Right cardiac atrium (tissue), 5 donors: ENCODE measurements around the gene DOK1. TPM values are rescaled to one million over a fixed set of nuclear protein-coding genes. Genes with fewer than 3 reads are reported as not detected.

Experiments
- ATAC-seq, 2 donors: fragments of 200-7000 bp; cut with Tn5 transposase; one replicate each; pipeline versions ENCODE4 v1.8.0 to v1.9.1; 2020; ENCODE audit warnings: moderate library complexity in 2 of 2, mild to moderate bottlenecking in 1 of 2
- DNase-seq, 3 donors: peaks; one replicate each; pipeline ENCODE4 v3.0.0-alpha.2; 2020
- H3K27ac ChIP-seq: one replicate; pipeline ENCODE4 v1.5.1; 2013; ENCODE audit warnings: mild to moderate bottlenecking, low read length, control low read depth, moderate library complexity
- H3K27me3 ChIP-seq: one replicate; pipeline ENCODE4 v1.6.1; 2013; ENCODE audit not compliant: control insufficient read depth, insufficient read depth
- H3K4me1 ChIP-seq: one replicate; pipeline ENCODE4 v1.6.1; 2013; ENCODE audit warnings: low read length; ENCODE audit not compliant: control insufficient read depth, insufficient read depth
- H3K4me3 ChIP-seq: one replicate; pipeline ENCODE4 v1.5.1; 2013; ENCODE audit warnings: low read length, control low read depth
- H3K9me3 ChIP-seq: one replicate; pipeline ENCODE4 v1.6.1; 2013; ENCODE audit warnings: low read length; ENCODE audit not compliant: control insufficient read depth
- WGBS: extraction: QIAGEN DNeasy Blood & Tissue Kit; methylation state at CpG from one replicate; pipeline ENCODE4 v1.1.7; 2013; 5-methylcytosine and 5-hydroxymethylcytosine counted together
- intact Hi-C, 4 donors: fragments of 100-400 bp; cut with DNase I; formaldehyde crosslinking; loops; one replicate each; pipeline versions ENCODE4 v1.11.0 to v1.14.0; 2022 to 2023
- polyA plus RNA-seq: library from polyadenylated mRNA; stranded (reverse); fragments of 200-250 nt; gene quantifications from one replicate; pipeline ENCODE4 v1.2.3, GENCODE V29; 2013
- total RNA-seq, 4 donors: library from RNA; stranded (reverse); fragmentation: NEBNext Ultra II Directional; extraction: Animal tissue kit (Norgen Biotek cat#: 25700); gene quantifications; one replicate each; pipeline ENCODE4 v1.2.1, GENCODE V29; 2021
- donor health status: healthy with polysubstance abuse.
- donor health status: DM: no; HTN: yes; CAD: no.
- donor health status: DM: no; HTN: no; CAD: no.
- donor health status: DM: no; HTN: yes; CAD: no; lungs with severe emphysema.
- donor health status: DM: yes; HTN: yes; CAD: no.

DOK1 gene
- total and polyA plus RNA-seq, 5 donors: 3.7 to 8.6 (median 7.5) TPM

DNA sequence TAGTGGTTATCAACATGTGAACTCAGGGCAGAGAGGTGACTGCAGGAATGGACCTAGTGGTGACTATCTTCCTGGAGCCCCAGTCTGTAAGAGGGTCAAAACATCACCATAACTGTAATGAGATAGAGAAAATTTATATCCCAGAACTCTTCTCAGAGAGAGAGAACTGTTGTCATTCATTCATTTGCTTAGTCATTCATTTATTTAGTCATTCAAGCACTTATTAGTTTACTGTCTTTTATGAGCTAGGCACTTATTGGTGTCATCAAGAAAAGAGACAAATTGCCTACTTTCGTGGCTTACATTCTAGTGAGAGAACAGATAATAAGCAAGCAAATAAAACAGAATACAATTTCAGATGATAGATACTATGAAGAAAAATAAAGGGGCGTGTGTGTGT, 34.1 kb downstream of the DOK1 start:
- Histone ChIP-seq H3K27ac (no peak overlapping the region), H3K9me3 (no peaks in the 10 kb centered on the region), H3K27me3 (no peaks in the 10 kb centered on the region), H3K4me3 (no peak overlapping the region), H3K4me1 (no peaks in the 10 kb centered on the region)
- intact Hi-C loops: loop anchor here in 2 of 4 donors (2.0 to 10.0 kb wide), 3 partner anchors 54 to 106 kb away; partner anchors contain the start of genes CCDC142 (in 2 of the 2) and TTC31 (in 2 of the 2)
- ATAC-seq: no peak
- WGBS: 68% methylated on average over 2 of the region's 2 CpGs
- no peak for DNase-seq

DNA sequence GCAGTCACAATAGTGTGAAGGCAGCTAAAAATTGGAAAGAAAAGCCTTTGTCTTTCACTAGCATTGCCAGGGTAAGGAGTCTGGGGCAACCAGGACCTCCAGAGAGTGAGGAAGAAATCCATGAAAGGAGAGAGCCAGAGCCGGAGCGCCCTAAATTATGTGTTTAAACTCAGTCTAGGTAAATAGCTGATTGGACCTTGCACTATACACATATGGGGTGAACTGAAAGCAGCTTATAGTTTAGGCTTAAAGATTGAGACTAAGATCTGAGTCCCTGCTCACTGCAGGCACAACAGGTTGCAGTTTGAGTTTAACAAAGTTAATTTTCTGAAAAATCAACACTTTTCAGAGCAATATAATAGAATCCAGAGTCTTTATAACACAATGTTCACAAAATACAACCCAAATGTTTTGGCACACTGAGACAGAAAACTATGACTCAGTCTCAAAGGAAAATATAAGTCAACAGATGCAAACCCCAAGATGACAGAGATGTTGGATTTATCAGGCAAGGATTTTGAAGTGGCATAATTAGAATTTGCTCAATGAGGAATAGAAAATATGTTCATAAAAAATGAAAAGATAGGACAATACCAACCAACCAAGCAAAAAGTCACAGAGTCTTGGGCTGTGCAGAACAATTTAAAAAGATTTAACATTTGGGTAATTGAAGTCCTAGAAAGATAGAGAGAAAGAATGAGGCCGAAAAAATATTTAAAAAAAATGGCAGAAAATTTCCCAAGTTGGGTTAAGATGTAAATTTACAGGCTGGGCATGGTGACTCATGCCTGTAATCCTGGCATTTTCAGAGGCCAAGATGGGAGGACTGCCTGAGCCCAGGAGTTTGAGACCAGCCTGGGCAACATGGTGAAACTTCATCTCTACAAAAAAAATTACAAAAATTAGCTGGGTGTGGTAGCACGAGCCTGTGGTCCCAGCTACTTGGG, 39.6 kb downstream of the DOK1 start:
- Histone ChIP-seq H3K9me3 (no peaks in the 10 kb centered on the region), H3K4me3 (no peak overlapping the region), H3K27ac (no peak overlapping the region), H3K27me3 (no peaks in the 10 kb centered on the region), H3K4me1 (no peaks in the 10 kb centered on the region)
- ATAC-seq (no peak), DNase-seq (no peak)
- WGBS: 75% methylated on average over 4 of the region's 4 CpGs
- intact Hi-C loops: no loop called here

DNA sequence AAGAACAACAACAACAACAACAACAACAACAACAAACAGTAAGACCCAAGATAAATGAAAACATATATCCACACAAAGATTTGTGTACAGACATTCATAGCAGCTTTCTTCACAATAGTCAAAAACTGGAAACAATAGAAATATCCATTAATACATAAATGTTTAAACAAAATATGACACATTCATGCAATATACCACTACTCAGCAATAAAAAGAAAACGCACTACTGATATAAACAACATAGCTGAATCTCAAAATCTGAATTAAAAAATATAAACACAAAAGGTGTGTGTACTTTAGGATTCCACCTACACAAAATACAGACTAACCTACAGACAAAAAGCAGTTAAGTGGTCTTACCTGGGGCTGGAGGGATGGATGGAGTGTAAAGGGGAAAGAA, 42.1 kb downstream of the DOK1 start:
- Histone ChIP-seq H3K27me3 (no peaks in the 10 kb centered on the region), H3K4me3 (no peak overlapping the region), H3K9me3 (no peaks in the 10 kb centered on the region), H3K4me1 (no peaks in the 10 kb centered on the region), H3K27ac (no peak overlapping the region)
- 51% methylated on average over 1 of the region's 1 CpG for WGBS
- intact Hi-C loops: no loop called here
- ATAC-seq (no peak), DNase-seq (no peak)

DNA sequence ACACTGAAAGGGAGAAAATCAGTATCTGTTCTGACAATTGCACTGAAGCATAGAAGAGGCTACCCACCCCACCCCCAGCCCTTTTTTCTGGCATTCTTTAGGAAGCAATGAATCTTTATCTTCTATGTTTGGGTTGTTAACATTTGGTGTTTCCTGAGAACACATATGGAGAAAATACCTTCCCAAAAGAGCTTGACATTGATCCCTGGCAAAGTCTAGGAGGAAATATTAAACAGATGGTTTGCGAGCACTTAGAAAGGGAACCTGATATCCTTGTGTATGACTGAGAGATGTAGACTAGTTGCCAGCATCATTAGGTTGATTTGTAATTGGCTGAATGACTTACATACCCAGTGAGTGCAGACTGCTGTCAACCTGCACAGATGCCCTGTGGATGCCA, 42.9 kb downstream of the DOK1 start:
- no peak for ATAC-seq
- Histone ChIP-seq H3K4me3 (no peak overlapping the region), H3K27me3 (no peaks in the 10 kb centered on the region), H3K4me1 (no peaks in the 10 kb centered on the region), H3K27ac (no peak overlapping the region), H3K9me3 (no peaks in the 10 kb centered on the region)
- intact Hi-C loops: no loop called here
- DNase-seq: no peak
- 56% methylated on average over 1 of the region's 1 CpG for WGBS

DNA sequence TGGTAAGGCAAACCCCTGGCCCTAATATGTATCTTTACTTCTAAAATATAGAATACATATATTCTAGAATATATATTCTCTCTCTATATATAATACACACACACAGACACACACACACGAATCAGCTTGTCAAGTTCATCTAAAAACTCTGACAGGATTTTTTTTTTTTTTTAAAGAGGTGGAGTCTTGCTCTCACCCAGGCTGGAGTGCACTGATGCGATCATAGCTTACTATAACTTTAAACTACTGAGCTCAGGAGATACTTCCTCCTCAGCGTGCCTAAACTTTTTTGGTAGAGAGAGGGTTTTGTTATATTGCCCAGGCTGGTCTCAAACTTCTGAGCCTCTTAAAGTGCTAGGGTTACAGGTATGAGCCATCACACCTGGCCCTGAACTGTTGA, 45.2 kb downstream of the DOK1 start:
- no peak for ATAC-seq
- intact Hi-C loops: no loop called here
- Histone ChIP-seq H3K9me3 (no peaks in the 10 kb centered on the region), H3K4me1 (no peaks in the 10 kb centered on the region), H3K27me3 (no peaks in the 10 kb centered on the region), H3K4me3 (no peak overlapping the region), H3K27ac (no peak overlapping the region)
- 56% methylated on average over 3 of the region's 3 CpGs for whole genome bisulfite sequencing
- DNase-seq: no peak

DNA sequence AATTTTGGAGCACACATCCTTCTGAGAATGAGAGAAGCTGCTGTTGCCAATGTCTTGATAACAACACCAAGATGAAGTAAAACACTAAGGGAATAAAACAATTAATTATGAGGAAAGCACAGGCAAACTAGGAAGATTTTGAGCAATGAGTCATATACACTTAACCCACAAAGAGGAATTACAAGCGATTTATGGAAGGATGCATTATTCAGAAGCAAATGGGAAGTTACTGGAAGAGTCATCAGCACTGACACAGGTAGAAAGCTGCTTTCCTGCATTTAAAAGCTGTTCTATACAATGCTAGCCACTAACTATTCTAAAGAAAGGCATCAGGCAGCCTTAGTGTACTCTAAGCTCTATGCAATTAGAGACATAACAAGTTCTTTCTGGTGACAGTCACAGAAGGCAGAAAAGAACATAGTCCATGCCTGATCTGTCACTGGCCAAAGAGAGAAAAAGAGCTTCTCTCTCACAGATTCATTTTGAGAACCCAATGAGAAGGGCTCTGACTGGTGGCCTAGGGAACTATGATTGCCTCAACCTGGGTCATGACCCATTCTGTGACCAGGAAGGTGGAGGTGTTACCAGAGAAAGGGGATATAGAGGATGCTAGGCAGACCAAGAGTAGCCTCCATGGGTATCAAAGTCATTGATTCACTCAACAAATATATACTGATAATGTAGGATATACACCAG, 48.2 kb downstream of the DOK1 start:
- no peak for ATAC-seq
- Histone ChIP-seq H3K4me1 (no peaks in the 10 kb centered on the region), H3K4me3 (no peak overlapping the region), H3K9me3 (no peaks in the 10 kb centered on the region), H3K27me3 (no peaks in the 10 kb centered on the region), H3K27ac (no peak overlapping the region)
- 51% methylated on average over 1 of the region's 1 CpG for WGBS
- intact Hi-C loops: no loop called here
- no peak for DNase-seq

DNA sequence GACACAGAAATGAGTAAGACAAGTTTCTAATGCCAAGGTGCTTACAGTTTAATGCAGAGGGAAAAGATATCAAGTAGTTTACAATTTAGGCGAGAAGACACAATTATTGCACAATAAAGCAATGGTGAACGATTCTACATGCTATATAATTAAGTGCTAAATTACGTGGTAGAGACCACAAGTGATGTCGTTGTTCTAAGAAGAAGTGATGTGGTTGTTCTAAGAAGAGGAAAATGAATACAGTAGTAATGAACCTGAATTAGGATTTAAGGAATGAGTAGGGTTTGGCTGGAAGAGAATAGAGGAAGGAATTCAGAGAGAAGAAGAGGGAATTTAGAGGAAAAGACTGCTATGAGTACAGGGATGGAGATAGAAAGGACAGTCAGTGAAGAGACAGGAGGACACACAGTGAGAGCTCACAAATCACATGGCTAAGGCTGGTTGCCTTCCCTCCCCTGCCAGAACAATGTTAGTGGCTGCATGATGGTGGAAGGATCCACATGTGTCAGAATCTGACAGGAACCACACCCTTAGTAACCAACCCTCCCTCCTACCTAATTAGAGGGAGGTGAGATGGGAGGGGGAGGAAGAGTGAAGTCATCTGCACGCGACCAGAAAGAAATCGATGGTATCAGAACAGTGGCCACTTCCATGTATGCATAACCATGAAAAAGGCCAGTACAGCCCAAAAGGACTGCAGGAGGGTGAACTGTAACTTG, 48.9 kb downstream of the DOK1 start:
- intact Hi-C loops: no loop called here
- ATAC-seq: no peak
- no peaks in the 10 kb centered on the region for H3K27me3 ChIP-seq

DNA sequence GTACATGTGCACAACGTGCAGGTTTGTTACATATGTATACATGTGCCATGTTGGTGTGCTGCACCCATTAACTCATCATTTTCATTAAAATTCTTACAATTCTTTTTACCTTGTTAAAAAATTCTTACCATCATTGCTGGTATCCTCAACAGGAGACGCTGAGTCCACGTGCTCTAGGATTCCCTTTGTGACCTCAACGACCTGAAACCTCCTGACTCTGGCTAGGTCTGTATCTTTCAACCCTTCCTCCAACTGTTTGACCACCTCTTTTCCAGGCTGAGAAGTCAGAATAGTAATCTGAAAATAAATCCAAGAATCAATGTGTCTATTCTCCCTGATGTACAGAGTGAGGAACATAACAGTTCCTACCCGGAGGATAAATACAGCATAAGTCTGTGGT, 52.4 kb downstream of the DOK1 start:
- intact Hi-C loops: no loop called here
- Histone ChIP-seq H3K27ac (no peak overlapping the region), H3K4me1 (no peaks in the 10 kb centered on the region), H3K9me3 (no peaks in the 10 kb centered on the region), H3K4me3 (no peak overlapping the region), H3K27me3 (no peaks in the 10 kb centered on the region)
- DNase-seq: no peak
- 58% methylated on average over 5 of the region's 5 CpGs for WGBS
- no peak for ATAC-seq

More for the DNA sequence above, 48.9 kb downstream of the DOK1 start:
- H3K27ac ChIP-seq: no peak overlapping the region
- H3K9me3 ChIP-seq: no peaks in the 10 kb centered on the region
- H3K4me1 ChIP-seq: no peaks in the 10 kb centered on the region
- WGBS: 68% methylated on average over 7 of the region's 7 CpGs
- no peak for DNase-seq
- H3K4me3 ChIP-seq: no peak overlapping the region

Other genes with a start within 250 kb of the DOK1 start
- gene SLC4A5, start 211.3 kb upstream of the DOK1 start, total RNA-seq: 1 to 10 TPM in 3 of 4 donors, under 1 TPM in 1; 0.29 to 2.8 (median 1.1) TPM
- gene SLC4A5, start 211.3 kb upstream of the DOK1 start, polyA plus RNA-seq: 0.79 TPM
- gene DCTN1, start 174.4 kb upstream of the DOK1 start, total RNA-seq: 100 to 1,000 TPM; 102 to 131 (median 125) TPM
- 71.7 TPM for gene DCTN1, start 174.4 kb upstream of the DOK1 start, polyA plus RNA-seq
- 1 to 10 TPM in 3 of 4 donors, under 1 TPM in 1; 0.88 to 1.6 (median 1.1) TPM for gene C2orf81, start 133.1 kb upstream of the DOK1 start, total RNA-seq
- 1.00 TPM for gene C2orf81, start 133.1 kb upstream of the DOK1 start, polyA plus RNA-seq
- gene WDR54, start 133.0 kb upstream of the DOK1 start, total RNA-seq: 1 to 10 TPM; 3.4 to 4.5 (median 3.5) TPM
- 3.4 TPM for gene WDR54, start 133.0 kb upstream of the DOK1 start, polyA plus RNA-seq
- gene RTKN, start 112.8 kb upstream of the DOK1 start, total RNA-seq: 10 to 100 TPM; 21.5 to 27.9 (median 25.9) TPM
- gene RTKN, start 112.8 kb upstream of the DOK1 start, polyA plus RNA-seq: 16.2 TPM
- gene INO80B, start 99.6 kb upstream of the DOK1 start, total RNA-seq: 10 to 100 TPM; 19.2 to 22.9 (median 20.7) TPM
- gene INO80B, start 99.6 kb upstream of the DOK1 start, polyA plus RNA-seq: 16.8 TPM
- 10 to 100 TPM; 48.9 to 60.0 (median 56.7) TPM for gene WBP1, start 96.3 kb upstream of the DOK1 start, total RNA-seq
- 63.1 TPM for gene WBP1, start 96.3 kb upstream of the DOK1 start, polyA plus RNA-seq
- 10 to 100 TPM; 23.4 to 25.1 (median 24.5) TPM for gene MOGS, start 89.3 kb upstream of the DOK1 start, total RNA-seq
- gene MOGS, start 89.3 kb upstream of the DOK1 start, polyA plus RNA-seq: 19.9 TPM
- 100 to 1,000 TPM; 116 to 157 (median 131) TPM for gene MRPL53, start 82.0 kb upstream of the DOK1 start, total RNA-seq
- gene MRPL53, start 82.0 kb upstream of the DOK1 start, polyA plus RNA-seq: 107 TPM
- 10 to 100 TPM in 2 of 4 donors, 1 to 10 TPM in 2; 7.5 to 11.1 (median 9.4) TPM for gene CCDC142, start 71.7 kb upstream of the DOK1 start, total RNA-seq
- gene CCDC142, start 71.7 kb upstream of the DOK1 start, polyA plus RNA-seq: 5.5 TPM
- gene TTC31, start 71.6 kb upstream of the DOK1 start, total RNA-seq: 10 to 100 TPM; 11.3 to 12.3 (median 11.8) TPM
- 11.4 TPM for gene TTC31, start 71.6 kb upstream of the DOK1 start, polyA plus RNA-seq
- 1 to 10 TPM in 1 of 4 donors, under 1 TPM in 3; 0.51 to 1.2 (median 0.85) TPM for gene LBX2, start 55.1 kb upstream of the DOK1 start, total RNA-seq
- gene LBX2, start 55.1 kb upstream of the DOK1 start, polyA plus RNA-seq: 0.52 TPM
- 10 to 100 TPM; 20.5 to 38.7 (median 25.6) TPM for gene PCGF1, start 47.0 kb upstream of the DOK1 start, total RNA-seq
- gene PCGF1, start 47.0 kb upstream of the DOK1 start, polyA plus RNA-seq: 20.9 TPM
- gene TLX2, start 40.3 kb upstream of the DOK1 start, total RNA-seq: not detected
- 0.05 TPM for gene TLX2, start 40.3 kb upstream of the DOK1 start, polyA plus RNA-seq
- not detected for gene DQX1, start 28.5 kb upstream of the DOK1 start, total RNA-seq
- gene DQX1, start 28.5 kb upstream of the DOK1 start, polyA plus RNA-seq: not detected
- 10 to 100 TPM; 52.3 to 69.6 (median 63.3) TPM for gene AUP1, start 25.0 kb upstream of the DOK1 start, total RNA-seq
- 75.3 TPM for gene AUP1, start 25.0 kb upstream of the DOK1 start, polyA plus RNA-seq
- gene HTRA2, start 24.8 kb upstream of the DOK1 start, total RNA-seq: 10 to 100 TPM; 26.3 to 31.2 (median 28.9) TPM
- gene HTRA2, start 24.8 kb upstream of the DOK1 start, polyA plus RNA-seq: 27.8 TPM
- gene LOXL3, start 778 bp upstream of the DOK1 start, total RNA-seq: 1 to 10 TPM; 4.3 to 8.3 (median 6.7) TPM
- gene LOXL3, start 778 bp upstream of the DOK1 start, polyA plus RNA-seq: 2.4 TPM
- gene M1AP, start 93.6 kb downstream of the DOK1 start, total RNA-seq: 1 to 10 TPM in 1 of 4 donors, under 1 TPM in 2, not detected in 1; 0.14 to 1.1 (median 0.47) TPM
- 0.07 TPM for gene M1AP, start 93.6 kb downstream of the DOK1 start, polyA plus RNA-seq
- 1 to 10 TPM; 3.7 to 5.3 (median 4.2) TPM for gene SEMA4F, start 99.5 kb downstream of the DOK1 start, total RNA-seq
- gene SEMA4F, start 99.5 kb downstream of the DOK1 start, polyA plus RNA-seq: 1.7 TPM